SK-N-MC (cell line): ENCODE data around the gene ITPR2.

ENCODE experiments used
- EZH2 ChIP-seq: fragments of 200-600 bp; sonication (generic); IDR thresholded peaks from one replicate; pipeline ENCODE4 v1.6.1; 2017; ENCODE audit warnings: antibody characterized with exemption
- POLR2AphosphoS5 ChIP-seq: IDR thresholded peaks from 2 replicates; pipeline ENCODE4 v1.6.1; 2012; ENCODE audit warnings: mild to moderate bottlenecking, low read depth, low read length, borderline replicate concordance

DNA sequence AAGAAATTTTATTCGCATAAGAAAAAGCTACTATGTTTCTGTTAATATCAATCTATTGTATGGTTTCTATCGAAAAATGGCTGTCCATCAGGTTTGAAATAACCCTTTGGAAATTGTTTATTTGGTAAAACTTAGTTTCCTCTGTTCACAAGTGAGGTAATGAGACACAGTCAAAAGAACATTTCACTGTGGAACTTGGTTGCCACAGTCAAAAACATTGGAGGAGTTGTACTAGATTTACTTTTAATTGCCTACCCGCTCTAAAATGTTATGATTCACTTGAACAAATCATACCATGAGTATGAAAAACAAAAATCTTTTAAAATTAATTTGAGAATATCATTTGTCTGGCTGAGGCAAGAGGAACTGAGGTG, 46.5 kb downstream of the ITPR2 start:
- TF ChIP-seq POLR2AphosphoS5 (no peak), EZH2 (no peak)
